B cell (primary cell): ENCODE measurements around the gene IFT20. TPM values are rescaled to one million over a fixed set of nuclear protein-coding genes. Genes with fewer than 3 reads are reported as not detected.

Experiments
- ATAC-seq: fragments of 200-7000 bp; cut with Tn5 transposase; one replicate; pipeline ENCODE4 v1.10.0; 2021; ENCODE audit warnings: low read depth, mild to moderate bottlenecking, moderate number of reproducible peaks, moderate library complexity
- CTCF ChIA-PET: fragments of 350-600 bp; sonication (Branson Sonifier 250); formaldehyde crosslinking; loops from one replicate; lab custom pipeline; 2021; ENCODE audit warnings: antibody characterized with exemption, inconsistent platforms; lab: Charles Lee
- POLR2A ChIA-PET: fragments of 350-600 bp; sonication (Branson Sonifier 250); formaldehyde crosslinking; loops from one replicate; lab custom pipeline; 2021; ENCODE audit warnings: antibody characterized with exemption; lab: Charles Lee
- DNase-seq: peaks from one replicate; pipeline ENCODE4 v3.0.0; 2013
- H2AFZ ChIP-seq: 2 replicates; pipeline ENCODE4 v1.6.1; 2012; ENCODE audit warnings: mild to moderate bottlenecking, low read depth, low read length; ENCODE audit not compliant: insufficient read depth, poor library complexity, severe bottlenecking
- H3K27ac ChIP-seq, 2 donors: 1 replicate in 1 of 2; 2 replicates in 1 of 2; pipeline ENCODE4 v1.5.1; 2012 to 2013; ENCODE audit warnings: low read length in 2 of 2, mild to moderate bottlenecking in 2 of 2, moderate library complexity in 1 of 2
- H3K27me3 ChIP-seq, 4 experiments: fragments of 200-600 bp in 1 of 4; sonication (generic) in 1 of 4; replicated peaks in 1 of 4; 1 replicate in 2 of 4; 2 replicates in 2 of 4; pipeline versions ENCODE4 v1.6.1 to v1.7.0; 2013 to 2016; ENCODE audit warnings: low read length in 3 of 4, mild to moderate bottlenecking in 2 of 4, mixed read lengths in 1 of 4, moderate library complexity in 1 of 4; ENCODE audit not compliant: insufficient read depth in 4 of 4, control insufficient read depth in 3 of 4; ENCODE audit errors: control extremely low read depth in 1 of 4
- H3K36me3 ChIP-seq, 2 experiments: replicated peaks in 1 of 2; 1 replicate in 1 of 2; 2 replicates in 1 of 2; pipeline versions ENCODE4 v1.6.1 to v1.7.1; 2013; ENCODE audit warnings: low read length in 1 of 2; ENCODE audit not compliant: insufficient read depth in 2 of 2, control insufficient read depth in 1 of 2; ENCODE audit errors: control extremely low read depth in 1 of 2, extremely low read depth in 1 of 2
- H3K4me1 ChIP-seq, 2 donors: fragments of 200-600 bp in 1 of 2; sonication (generic) in 1 of 2; 1 replicate in 1 of 2; 2 replicates in 1 of 2; pipeline versions ENCODE4 v1.5.1 to v1.6.1; 2013 to 2017; ENCODE audit warnings: low read length in 2 of 2; ENCODE audit not compliant: control insufficient read depth in 2 of 2, insufficient read depth in 2 of 2
- H3K4me2 ChIP-seq: replicated peaks from 2 replicates; pipeline ENCODE3; 2012; ENCODE audit warnings: mild to moderate bottlenecking, low read depth, low read length; ENCODE audit not compliant: poor library complexity, severe bottlenecking
- H3K4me3 ChIP-seq, 5 experiments: fragments of 200-600 bp in 1 of 5; sonication (generic) in 1 of 5; 1 replicate in 3 of 5; 2 replicates in 2 of 5; pipeline versions ENCODE4 v1.5.1 to v1.7.0; 2011 to 2016; ENCODE audit warnings: low read length in 4 of 5, mild to moderate bottlenecking in 4 of 5, low read depth in 2 of 5, control low read depth in 1 of 5, moderate library complexity in 1 of 5; ENCODE audit not compliant: insufficient read depth in 1 of 5; ENCODE audit errors: control extremely low read depth in 1 of 5, extremely low read depth in 1 of 5
- H3K79me2 ChIP-seq: fragments of 200-600 bp; sonication (generic); one replicate; pipeline ENCODE4 v1.6.0; 2016; ENCODE audit warnings: low read length; ENCODE audit not compliant: control insufficient read depth, insufficient read depth
- H3K9ac ChIP-seq: fragments of 200-600 bp; sonication (generic); 2 replicates; pipeline ENCODE4 v1.6.1; 2017; ENCODE audit warnings: mild to moderate bottlenecking, low read length, moderate library complexity
- H3K9me3 ChIP-seq, 3 donors: one replicate each; pipeline versions ENCODE4 v1.6.1 to v1.7.1; 2013; ENCODE audit warnings: low read length in 2 of 3; ENCODE audit not compliant: control insufficient read depth in 2 of 3, insufficient read depth in 1 of 3; ENCODE audit errors: control extremely low read depth in 1 of 3
- H4K20me1 ChIP-seq: 2 replicates; pipeline ENCODE4 v1.6.0; 2012; ENCODE audit warnings: mild to moderate bottlenecking, low read length; ENCODE audit not compliant: insufficient read depth, control insufficient read depth, poor library complexity, severe bottlenecking
- H3K27ac Mint-ChIP-seq: one replicate; pipeline ENCODE4 v1.8.0; 2021; ENCODE audit warnings: mixed read lengths
- H3K27me3 Mint-ChIP-seq: one replicate; pipeline ENCODE4 v1.8.0; 2021; ENCODE audit warnings: mixed read lengths
- H3K4me1 Mint-ChIP-seq: one replicate; pipeline ENCODE4 v1.8.0; 2021; ENCODE audit warnings: mixed read lengths
- H3K4me3 Mint-ChIP-seq: one replicate; pipeline ENCODE4 v1.8.0; 2021; ENCODE audit warnings: mixed read lengths
- H3K9me3 Mint-ChIP-seq: one replicate; pipeline ENCODE4 v1.8.0; 2022; ENCODE audit warnings: mixed read lengths; ENCODE audit not compliant: insufficient read depth
- CTCF ChIP-seq: fragments of 200-600 bp; IDR thresholded peaks from one replicate; pipeline ENCODE4 v1.8.0; 2022; ENCODE audit warnings: antibody characterized with exemption, mild to moderate bottlenecking
- EZH2 ChIP-seq: IDR thresholded peaks from 2 replicates; pipeline ENCODE4 v1.6.1; 2012; ENCODE audit warnings: borderline replicate concordance, low read depth, mild to moderate bottlenecking, moderate library complexity, low read length; ENCODE audit not compliant: insufficient read depth, poor library complexity, severe bottlenecking
- WGBS: methylation state at CpG from one replicate; pipeline ENCODE4 v1.1.5; 2013; ENCODE audit warnings: missing lambda C conversion rate; ENCODE audit not compliant: insufficient coverage; 5-methylcytosine and 5-hydroxymethylcytosine counted together
- intact Hi-C: fragments of 100-400 bp; cut with micrococcal nuclease; formaldehyde crosslinking; loops from one replicate; pipeline ENCODE4 v1.10.0; 2022
- polyA plus RNA-seq: library from polyadenylated mRNA; depleted of rRNA; stranded (reverse); fragments of >200 nt; gene quantifications from 2 replicates; pipeline ENCODE4 v1.2.3, GENCODE V29; 2012
- total RNA-seq, 2 donors: library from RNA; stranded (reverse); fragments of 120-200 nt in 1 of 2; gene quantifications; 1 replicate in 1 of 2; 2 replicates in 1 of 2; pipeline versions ENCODE4 v1.2.3 to v1.2.4, GENCODE V29; 2013 to 2022

The IFT20 gene
- total and polyA plus RNA-seq, 2 donors (not counting 1 experiment from before 2014, with no cell fraction given) = 35.9 to 52.6 TPM

- Histone ChIP-seq H3K36me3 (no peaks in the 10 kb centered on the region), H3K79me2 (no peaks in the 10 kb centered on the region), H3K4me3 (peak within 1 kb of the TSS; percentile 49 to 83 (median 67)), H3K27ac (peak within 1 kb of the TSS; percentile 8 to 37), H3K9ac (peak within 1 kb of the TSS; percentile 78), H2AFZ (peak within 1 kb of the TSS; percentile 83), H3K27me3 (no peaks in the 10 kb centered on the region), H3K4me1 (peaks cover 13 to 22% of the 10 kb centered on the region in 2 donors), H4K20me1 (no peaks in the 10 kb centered on the region), H3K4me2 (peak within 1 kb of the TSS; percentile 88), H3K9me3 (no peaks in the 10 kb centered on the region)
- Mint-ChIP-seq H3K4me1 (peaks cover 22% of the 10 kb centered on the region), H3K4me3 (peak within 1 kb of the TSS; percentile 88), H3K27me3 (no peaks in the 10 kb centered on the region), H3K9me3 (no peaks in the 10 kb centered on the region), H3K27ac (peak within 1 kb of the TSS; percentile 88)
- DNase-seq (peak; percentile 96), ATAC-seq (peak; percentile 99)
- POLR2A ChIA-PET = interaction anchor here (0.6 to 2.1 kb wide), 3 partner anchors 16 to 1030 kb away, joined by 3 to 6 read pairs (median 3); partner anchors contain the start of genes IFT20, POLDIP2 and TNFAIP1
- intact Hi-C loops = loop anchor here (1.0 to 5.0 kb wide), 5 partner anchors 16 to 278 kb away; partner anchors contain the start of genes IFT20, POLDIP2, SARM1 and TNFAIP1
- under 1% methylated on average over 66 of the region's 72 CpGs for WGBS
- CTCF ChIA-PET = interaction anchor here (0.7 to 2.1 kb wide), 3 partner anchors 17 to 98 kb away, joined by 3 to 10 read pairs (median 7); partner anchors contain the start of genes IFT20 and TNFAIP1
- TF ChIP-seq CTCF (no peak), EZH2 (no peak)
Measured at GRCh38 chr17:28318759-28319597, 16.3 kb downstream of the IFT20 start, which contains the start of gene TMEM97. Gene TMEM97 (plus strand): TSS chr17:28319200. CDS start chr17:28319240, 40 bp downstream.
